ENCODE results near the gene FSD2. TPM values are rescaled to one million over a fixed set of nuclear protein-coding genes. Genes with fewer than 3 reads are reported as not detected.

Gene FSD2
- total RNA-seq, 1 donor: not detected

GRCh38 chr15:82798104-82798503 lies 7.8 kb downstream of the FSD2 start:
- Histone ChIP-seq H3K27me3 (ENCODE audit: insufficient read depth, low read length) (peaks cover 13% of the 10 kb centered on the region), H3K9me3 (ENCODE audit: low read depth, low read length) (no peaks in the 10 kb centered on the region), H3K4me1 (ENCODE audit: insufficient read depth, low read length) (no peaks in the 10 kb centered on the region), H3K36me3 (ENCODE audit: insufficient read depth, low read length) (no peaks in the 10 kb centered on the region), H3K4me2 (ENCODE audit: insufficient read depth, low read length) (no peak overlapping the region), H2AFZ (ENCODE audit: low read length) (no peak overlapping the region), H3K27ac (ENCODE audit: low read depth, low read length) (no peak overlapping the region), H3K79me2 (ENCODE audit: insufficient read depth, low read length) (no peaks in the 10 kb centered on the region), H4K20me1 (ENCODE audit: insufficient read depth, low read length) (no peaks in the 10 kb centered on the region), H3K4me3 (ENCODE audit: insufficient read depth, low read length) (no peak overlapping the region)
- TF ChIP-seq CTCF (IDR thresholded peaks at IDR 0.05; ENCODE audit: extremely low read depth, low read depth, low read length): no peak
- DNase-seq (ENCODE audit: insufficient read length, low spot score, missing footprints): no peak

GRCh38 chr15:82793737-82794136 lies 12.1 kb downstream of the FSD2 start:
- TF ChIP-seq CTCF (IDR thresholded peaks at IDR 0.05; ENCODE audit: extremely low read depth, low read depth, low read length): no peak
- no peaks in the 10 kb centered on the region for H3K4me1 ChIP-seq (ENCODE audit: insufficient read depth, low read length)
- H3K4me3 ChIP-seq (ENCODE audit: insufficient read depth, low read length): no peak overlapping the region
- no peaks in the 10 kb centered on the region for H3K79me2 ChIP-seq (ENCODE audit: insufficient read depth, low read length)
- no peak overlapping the region for H3K27ac ChIP-seq (ENCODE audit: low read depth, low read length)
- no peak overlapping the region for H3K4me2 ChIP-seq (ENCODE audit: insufficient read depth, low read length)
- peaks cover 4% of the 10 kb centered on the region for H3K27me3 ChIP-seq (ENCODE audit: insufficient read depth, low read length)
- H2AFZ ChIP-seq (ENCODE audit: low read length): no peak overlapping the region
- DNase-seq (ENCODE audit: insufficient read length, low spot score, missing footprints): no peak
- H3K9me3 ChIP-seq (ENCODE audit: low read depth, low read length): no peaks in the 10 kb centered on the region
- H4K20me1 ChIP-seq (ENCODE audit: insufficient read depth, low read length): no peaks in the 10 kb centered on the region
- no peaks in the 10 kb centered on the region for H3K36me3 ChIP-seq (ENCODE audit: insufficient read depth, low read length)

GRCh38 chr15:82792068-82792467 lies 13.8 kb downstream of the FSD2 start:
- no peak for TF ChIP-seq CTCF (IDR thresholded peaks at IDR 0.05; ENCODE audit: extremely low read depth, low read depth, low read length)
- DNase-seq (ENCODE audit: insufficient read length, low spot score, missing footprints): no peak
- H3K27me3 ChIP-seq (ENCODE audit: insufficient read depth, low read length): peaks cover 4% of the 10 kb centered on the region
- no peaks in the 10 kb centered on the region for H4K20me1 ChIP-seq (ENCODE audit: insufficient read depth, low read length)
- H3K9me3 ChIP-seq (ENCODE audit: low read depth, low read length): no peaks in the 10 kb centered on the region
- H3K4me1 ChIP-seq (ENCODE audit: insufficient read depth, low read length): no peaks in the 10 kb centered on the region
- no peak overlapping the region for H2AFZ ChIP-seq (ENCODE audit: low read length)
- no peak overlapping the region for H3K4me3 ChIP-seq (ENCODE audit: insufficient read depth, low read length)
- H3K4me2 ChIP-seq (ENCODE audit: insufficient read depth, low read length): no peak overlapping the region
- H3K27ac ChIP-seq (ENCODE audit: low read depth, low read length): no peak overlapping the region
- no peaks in the 10 kb centered on the region for H3K36me3 ChIP-seq (ENCODE audit: insufficient read depth, low read length)
- no peaks in the 10 kb centered on the region for H3K79me2 ChIP-seq (ENCODE audit: insufficient read depth, low read length)

GRCh38 chr15:82790321-82790720 lies 15.5 kb downstream of the FSD2 start:
- Histone ChIP-seq H3K36me3 (ENCODE audit: insufficient read depth, low read length) (no peaks in the 10 kb centered on the region), H3K4me2 (ENCODE audit: insufficient read depth, low read length) (no peak overlapping the region), H3K27me3 (ENCODE audit: insufficient read depth, low read length) (no peaks in the 10 kb centered on the region), H3K9me3 (ENCODE audit: low read depth, low read length) (no peaks in the 10 kb centered on the region), H2AFZ (ENCODE audit: low read length) (no peak overlapping the region), H3K4me3 (ENCODE audit: insufficient read depth, low read length) (no peak overlapping the region), H3K79me2 (ENCODE audit: insufficient read depth, low read length) (no peaks in the 10 kb centered on the region), H4K20me1 (ENCODE audit: insufficient read depth, low read length) (no peaks in the 10 kb centered on the region), H3K4me1 (ENCODE audit: insufficient read depth, low read length) (no peaks in the 10 kb centered on the region), H3K27ac (ENCODE audit: low read depth, low read length) (no peak overlapping the region)
- TF ChIP-seq CTCF (IDR thresholded peaks at IDR 0.05; ENCODE audit: extremely low read depth, low read depth, low read length): no peak
- DNase-seq (ENCODE audit: insufficient read length, low spot score, missing footprints): no peak
